K562 (cell line): ENCODE data around the gene SV2C. TPM values are rescaled to one million over a fixed set of nuclear protein-coding genes. Genes with fewer than 3 reads are reported as not detected.

Source experiments
- ATAC-seq: fragments of 200-7000 bp; cut with Tn5 transposase; 3 replicates; pipeline ENCODE4 v1.9.1; 2020; ENCODE audit warnings: moderate library complexity
- BruUV-seq: library from RNA; stranded (reverse); fragments of 400-500 nt; replicated peaks from 2 replicates; lab custom pipeline; 2021; lab: Mats Ljungman, UMichigan
- CTCF ChIA-PET: fragments of 300-600 bp; formaldehyde crosslinking; extraction: SDS; loops from one replicate; lab custom pipeline; 2021; ENCODE audit warnings: low intra/inter-chr PET ratio; lab: Yijun Ruan, JAX
- POLR2A ChIA-PET: fragments of 300-600, 350-650 bp; sonication (Branson Sonifier 250); formaldehyde crosslinking; extraction: SDS; loops from one replicate; lab custom pipeline; 2021; ENCODE audit warnings: antibody characterized with exemption, inconsistent platforms; lab: Yijun Ruan, JAX
- DNase-seq, 4 experiments: peaks; one replicate each; pipeline versions ENCODE4 v3.0.0 to v3.0.0-alpha.2; 2011 to 2018; ENCODE audit warnings: low spot score in 3 of 4, mixed read lengths in 3 of 4; ENCODE audit errors: extremely low read depth in 1 of 4
- FAIRE-seq: peaks from 2 replicates; lab custom pipeline; 2011; peaks lifted over from hg19 to GRCh38; lab: Jason Lieb, UNC
- H2AFZ ChIP-seq: 2 replicates; pipeline ENCODE4 v1.6.0; 2011; ENCODE audit warnings: low read depth, low read length, control low read depth, inconsistent platforms
- H3K27ac ChIP-seq: fragments of 200-600 bp; 3 replicates; pipeline ENCODE4 v1.8.0; 2011; ENCODE audit warnings: low read depth, mild to moderate bottlenecking, control low read depth, inconsistent platforms, low read length, moderate library complexity, mixed read lengths; ENCODE audit errors: extremely low read depth
- H3K27me3 ChIP-seq, 2 experiments: fragments of 300-600 bp in 1 of 2; 2 replicates in 1 of 2; 3 replicates in 1 of 2; pipeline versions ENCODE4 v1.6.0 to v1.8.0; 2011; ENCODE audit warnings: inconsistent platforms in 2 of 2, low read length in 2 of 2, mild to moderate bottlenecking in 1 of 2, mixed read lengths in 1 of 2, moderate library complexity in 1 of 2; ENCODE audit not compliant: control insufficient read depth in 2 of 2, insufficient read depth in 2 of 2
- H3K36me3 ChIP-seq: fragments of 300-600 bp; 3 replicates; pipeline ENCODE4 v1.8.0; 2011; ENCODE audit warnings: mild to moderate bottlenecking, low read length, inconsistent platforms; ENCODE audit not compliant: control insufficient read depth, insufficient read depth
- H3K4me1 ChIP-seq, 2 experiments: fragments of 200-600 bp in 1 of 2; replicated peaks in 1 of 2; 2 replicates in 1 of 2; 3 replicates in 1 of 2; pipeline versions ENCODE4 v1.5.1 to v1.8.0; 2011; ENCODE audit warnings: inconsistent platforms in 2 of 2, low read length in 2 of 2, mild to moderate bottlenecking in 1 of 2, mixed read lengths in 1 of 2, moderate library complexity in 1 of 2; ENCODE audit not compliant: control insufficient read depth in 2 of 2, insufficient read depth in 2 of 2
- H3K4me2 ChIP-seq: 2 replicates; pipeline ENCODE4 v1.6.1; 2011; ENCODE audit warnings: low read length, control low read depth, inconsistent platforms, mixed read lengths; ENCODE audit not compliant: insufficient read depth
- H3K4me3 ChIP-seq: fragments of 200-600 bp; sonication (generic), shearing (Covaris generic); 2 replicates; pipeline ENCODE4 v1.5.1; 2016; ENCODE audit warnings: control low read depth, inconsistent platforms
- H3K79me2 ChIP-seq: fragments of 200-600 bp; 3 replicates; pipeline ENCODE4 v1.8.0; 2011; ENCODE audit warnings: low read length, inconsistent platforms; ENCODE audit not compliant: control insufficient read depth, insufficient read depth
- H3K9ac ChIP-seq, 2 experiments: 2 replicates each; pipeline versions ENCODE4 v1.6.0 to v1.6.1; 2011; ENCODE audit warnings: low read depth in 2 of 2, low read length in 2 of 2, control low read depth in 1 of 2, inconsistent platforms in 1 of 2, mild to moderate bottlenecking in 1 of 2, mixed read lengths in 1 of 2; ENCODE audit not compliant: insufficient read depth in 1 of 2
- H3K9me1 ChIP-seq: one replicate; pipeline ENCODE4 v1.6.0; 2011; ENCODE audit warnings: inconsistent platforms, mild to moderate bottlenecking, low read length, moderate library complexity; ENCODE audit not compliant: control insufficient read depth, insufficient read depth
- H3K9me3 ChIP-seq: replicated peaks from 2 replicates; pipeline ENCODE4 v1.5.1; 2011; ENCODE audit warnings: low read depth, low read length, inconsistent platforms; ENCODE audit not compliant: control insufficient read depth, insufficient read depth
- H4K20me1 ChIP-seq: replicated peaks from 2 replicates; pipeline ENCODE4 v1.6.1; 2011; ENCODE audit warnings: low read length, inconsistent platforms, mixed read lengths; ENCODE audit not compliant: control insufficient read depth, insufficient read depth
- BDP1 ChIP-seq: IDR thresholded peaks from 3 replicates; pipeline ENCODE4 v1.6.1; 2011; ENCODE audit not compliant: insufficient read length, insufficient read depth
- CBX3 ChIP-seq, 2 experiments: IDR thresholded peaks; 1 replicate in 1 of 2; 2 replicates in 1 of 2; pipeline ENCODE4 v1.6.1; 2012; ENCODE audit warnings: inconsistent platforms in 2 of 2, low read length in 2 of 2, borderline replicate concordance in 1 of 2, control low read depth in 1 of 2
- CHD4 ChIP-seq: fragments of 200-600 bp; sonication (generic); IDR thresholded peaks from 3 replicates; pipeline ENCODE4 v1.6.1; 2012; ENCODE audit warnings: low read depth, mild to moderate bottlenecking, mixed read lengths, low read length, inconsistent platforms; ENCODE audit not compliant: insufficient read depth, insufficient replicate concordance, poor library complexity, severe bottlenecking
- CREM ChIP-seq: IDR thresholded peaks from 2 replicates; pipeline ENCODE4 v1.6.1; 2014; ENCODE audit warnings: antibody characterized with exemption, low read depth
- ETV5 ChIP-seq: sonication (generic); formaldehyde crosslinking; IDR thresholded peaks from 2 replicates; pipeline ENCODE4 v1.4.0; 2020; ENCODE audit warnings: low read depth, mild to moderate bottlenecking, missing genetic modification reagents
- EWSR1 ChIP-seq: fragments of 450-650 bp; IDR thresholded peaks from 2 replicates; pipeline ENCODE4 v1.6.1; 2018; ENCODE audit warnings: borderline replicate concordance, mild to moderate bottlenecking, low read depth, moderate library complexity; ENCODE audit not compliant: partially characterized antibody
- FOXJ2 ChIP-seq: fragments of 200-800 bp; sonication (Bioruptor generic); IDR thresholded peaks from 2 replicates; pipeline ENCODE4 v1.6.1; 2016; ENCODE audit warnings: missing genetic modification characterization, missing compliant biosample characterization
- FOXK2 ChIP-seq, 2 experiments: fragments of 450-650 bp; IDR thresholded peaks in 1 of 2; conservative IDR thresholded peaks in 1 of 2; 2 replicates each; pipeline ENCODE4 v1.6.1; 2016; ENCODE audit warnings: low read depth in 2 of 2, mild to moderate bottlenecking in 1 of 2
- HMBOX1 ChIP-seq: sonication (generic); IDR thresholded peaks from 2 replicates; pipeline ENCODE4 v1.6.1; 2016
- KDM1A ChIP-seq, 2 experiments: fragments of 450-650 bp; IDR thresholded peaks; 2 replicates each; pipeline ENCODE4 v1.6.1; 2016; ENCODE audit warnings: mild to moderate bottlenecking in 2 of 2
- MAFF ChIP-seq: IDR thresholded peaks from 2 replicates; pipeline ENCODE4 v1.6.1; 2012; ENCODE audit warnings: low read length, improper control_type of control experiment
- MED1 ChIP-seq: sonication (generic); formaldehyde crosslinking; IDR thresholded peaks from 2 replicates; pipeline ENCODE4 v1.8.1; 2023; ENCODE audit warnings: missing genetic modification reagents, borderline replicate concordance
- OTX1 ChIP-seq: fragments of 450-650 bp; formaldehyde crosslinking; IDR thresholded peaks from 2 replicates; pipeline ENCODE4 v1.4.0; 2022; ENCODE audit warnings: mild to moderate bottlenecking
- TCF3 ChIP-seq: sonication (generic); formaldehyde crosslinking; IDR thresholded peaks from 2 replicates; pipeline ENCODE4 v1.4.0; 2020; ENCODE audit warnings: mild to moderate bottlenecking, missing genetic modification reagents
- ZNF175 ChIP-seq: fragments of 200-800 bp; sonication (Bioruptor generic); IDR thresholded peaks from 2 replicates; pipeline ENCODE4 v1.6.1; 2016; ENCODE audit warnings: low read depth, mild to moderate bottlenecking, missing genetic modification characterization, missing compliant biosample characterization
- ZNF212 ChIP-seq: fragments of 450-650 bp; formaldehyde crosslinking; IDR thresholded peaks from 2 replicates; pipeline ENCODE4 v1.4.0; 2020; ENCODE audit warnings: mild to moderate bottlenecking
- ZNF395 ChIP-seq: fragments of 200-800 bp; sonication (Bioruptor generic); IDR thresholded peaks from 2 replicates; pipeline ENCODE4 v1.6.1; 2017; ENCODE audit warnings: missing genetic modification characterization, missing compliant biosample characterization
- ZNF57 ChIP-seq: fragments of 450-650 bp; formaldehyde crosslinking; IDR thresholded peaks from 2 replicates; pipeline ENCODE4 v1.4.0; 2020; ENCODE audit warnings: mild to moderate bottlenecking, moderate library complexity
- ZNF830 ChIP-seq: fragments of 250-450 bp; sonication (Bioruptor Pico); IDR thresholded peaks from 2 replicates; pipeline ENCODE4 v1.5.0; 2021; ENCODE audit warnings: mild to moderate bottlenecking
- ZSCAN29 ChIP-seq: fragments of 450-650 bp; IDR thresholded peaks from 2 replicates; pipeline ENCODE4 v1.6.1; 2017
- WGBS: fragments of 100-300 bp; shearing (Covaris generic); methylation state at CpG from one replicate; pipeline ENCODE4 v1.1.6; 2016; ENCODE audit warnings: low coverage, mixed read lengths; ENCODE audit not compliant: insufficient coverage; ENCODE audit errors: missing lambda C conversion rate; 5-methylcytosine and 5-hydroxymethylcytosine counted together
- in situ Hi-C: fragments of 300-500 bp; cut with MboI; formaldehyde crosslinking; loops from 4 replicates; pipeline ENCODE4 v1.15.0; 2018; ENCODE audit warnings: inconsistent platforms, mixed read lengths
- intact Hi-C: fragments of 100-400 bp; cut with micrococcal nuclease; formaldehyde crosslinking; loops from 2 replicates; pipeline ENCODE4 v1.14.2; 2022
- polyA plus RNA-seq, 8 experiments: library from polyadenylated mRNA; depleted of rRNA in 4 of 8; stranded (reverse) in 5 of 8; unstranded in 3 of 8; fragments of >200 nt; fragmentation: Nextera tagmentation in 2 of 8; fragmentation: Illumina TruSeq in 1 of 8; extraction: Ambion mirVana in 2 of 8; extraction: Trizol in 1 of 8; gene quantifications; 2 replicates each; pipeline versions ENCODE4 v1.2.1 to v1.2.3, GENCODE V29; 2011 to 2014; ENCODE audit warnings: inconsistent platforms in 1 of 8, missing spikeins in 1 of 8
- total RNA-seq, 7 experiments: library from RNA; depleted of rRNA in 6 of 7; stranded (reverse); fragments of >200 nt in 6 of 7; fragmentation: Illumina TruSeq in 2 of 7; extraction: Trizol in 2 of 7; gene quantifications; 2 replicates each; pipeline versions ENCODE4 v1.2.1 to v1.2.3, GENCODE V29; 2011 to 2021; ENCODE audit warnings: low replicate concordance in 1 of 7

Gene SV2C
- total and polyA plus RNA-seq, 9 of the 15 experiments (the other 6 are each of a cell fraction or from before 2014, with no cell fraction given), result 0.05 TPM; not detected in 8

- TF ChIP-seq CREM, result no peak
- no peak for TF ChIP-seq ZNF175 (CRISPR knock-in tag)
- no peak for TF ChIP-seq EWSR1
- no peak for TF ChIP-seq CHD4
- no peak for TF ChIP-seq ZSCAN29
Observed at GRCh38 chr5:76314643-76315042, 231.5 kb downstream of the SV2C start (continued).

GRCh38 chr5:76319673-76320072, 236.5 kb downstream of the SV2C start:
- 0 out of 2 replicates have a peak, but pooled peaks cover 4% of the 10 kb centered on the region for H4K20me1 ChIP-seq
- DNase-seq, result peak; percentile 59 to 84 (median 72)
- H3K27me3 ChIP-seq, result no peaks in the 10 kb centered on the region
- FAIRE-seq, result peak; percentile 85
- H3K4me2 ChIP-seq, result peak overlapping the region; percentile 69
- peak overlapping the region; percentile 58; the same call in 1 of the 2 replicates for H2AFZ ChIP-seq
- H3K36me3 ChIP-seq, result no peaks in the 10 kb centered on the region
- H3K4me1 ChIP-seq, result peaks cover 11 to 21% of the 10 kb centered on the region in 2 experiments; a peak in 4 of 5 replicates
- POLR2A ChIA-PET, result interaction anchor here (0.7 to 2.6 kb wide), 4 partner anchors 8 to 264 kb away, joined by 3 to 12 read pairs (median 4); no protein-coding TSS in a partner anchor
- H3K9ac ChIP-seq, result peak overlapping the region in 1 of 2 experiments; percentile 35; a peak in 1 of 4 replicates
- 1% methylated on average over 7 of the region's 7 CpGs for WGBS
- CTCF ChIA-PET, result no interaction called here
- no peaks in the 10 kb centered on the region for H3K9me3 ChIP-seq
- no peak overlapping the region for H3K4me3 ChIP-seq
- intact Hi-C loops (loop anchor here (5.0 kb wide), 2 partner anchors 43 to 83 kb away; partner anchors contain the start of gene IQGAP2), in situ Hi-C loops (no loop called here)
- peak overlapping the region; percentile 69 for H3K27ac ChIP-seq
- no peaks in the 10 kb centered on the region for H3K79me2 ChIP-seq
- H3K9me1 ChIP-seq, result no peaks in the 10 kb centered on the region
- BruUV-seq, result no TSS peak
- peak; percentile 93 for ATAC-seq
- TF ChIP-seq MED1 (CRISPR knock-in tag) (no peak), ZNF57 (CRISPR knock-in tag) (no peak), OTX1 (no peak), MAFF (peak; percentile 19; the same call in 1 of the 2 replicates), CBX3 (IDR thresholded peaks at IDR 0.05; ENCODE audit: borderline replicate concordance in 1 of 2, low read length in 2 of 2) (peak in 1 of 2 experiments; percentile 71; a peak in 1 of 3 replicates), FOXJ2 (tag) (0 out of 2 replicates have a peak, but pooled peaks have one; percentile 27), HMBOX1 (peak; percentile 87), KDM1A (IDR thresholded peaks at IDR 0.05) (peak; percentile 96), ZNF830 (CRISPR knock-in tag) (no peak), ETV5 (CRISPR knock-in tag) (peak; percentile 83), FOXK2 (conservative IDR thresholded peaks at IDR 0.05 in 1 of 2, IDR thresholded peaks at IDR 0.05 in 1 of 2; ENCODE audit: low read depth in 2 of 2) (0 out of 4 replicates have a peak, but pooled peaks of 1 of the 2 experiments have one; percentile 30), ZNF212 (CRISPR knock-in tag) (no peak), BDP1 (no peak), ZNF395 (peak; percentile 76), TCF3 (CRISPR knock-in tag) (peak; percentile 96)
